ENCODE results near the gene OBSCN. TPM values are rescaled to one million over a fixed set of nuclear protein-coding genes. Genes with fewer than 3 reads are reported as not detected.
A peak's percentile ranks its signal among the peaks of the same experiment; 100 is the strongest.

The OBSCN gene
- total and polyA plus RNA-seq, 7 donors, result 0.92 to 21.0 (median 13.1) TPM

DNA sequence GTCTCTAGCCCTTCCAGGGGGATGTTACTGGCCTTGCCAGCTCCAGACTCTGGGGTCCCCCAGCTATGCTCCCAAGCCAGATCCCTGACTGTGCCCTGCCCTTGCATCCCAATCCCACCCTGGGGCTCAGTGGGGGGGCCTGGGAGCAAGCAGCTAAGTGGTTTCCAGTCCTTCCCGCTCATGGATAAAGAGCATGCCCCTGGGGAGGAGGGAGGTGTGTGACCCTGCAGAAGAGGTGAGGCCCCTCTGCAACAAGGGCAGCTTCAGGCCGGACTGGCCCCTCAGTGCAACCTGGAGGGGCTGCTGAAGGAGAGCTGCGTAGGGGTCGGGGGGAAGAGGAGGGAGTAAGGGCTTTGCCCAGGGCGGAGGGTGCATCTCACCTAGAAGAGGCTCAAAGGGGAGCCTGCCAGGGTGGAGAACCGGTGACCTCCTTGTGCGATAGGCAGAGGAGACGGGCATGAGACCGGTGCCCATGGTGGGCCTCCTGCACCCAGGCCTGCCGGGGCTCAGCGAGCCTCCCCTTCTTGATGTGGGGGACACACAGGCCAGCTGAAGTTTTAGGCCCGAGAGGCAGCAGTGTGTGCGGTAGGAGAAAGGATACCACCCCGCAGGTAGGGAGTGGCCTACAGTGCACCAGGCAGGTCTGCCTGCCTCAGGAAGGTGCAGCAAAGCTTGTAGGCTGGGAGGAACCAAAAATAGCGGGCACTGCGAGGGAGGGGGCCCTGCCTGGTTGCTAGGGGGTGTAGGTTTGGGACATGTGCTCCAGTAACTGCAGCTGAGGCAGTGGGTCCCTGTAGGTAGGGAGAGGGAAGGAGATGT is 3.1 kb downstream of the OBSCN start:
- Histone ChIP-seq H3K27me3 (peaks cover 12 to 38% (median 26%) of the 10 kb centered on the region in 3 donors), H3K9me3 (no peaks in the 10 kb centered on the region), H3K4me3 (no peak overlapping the region), H3K27ac (no peak overlapping the region), H3K4me1 (peaks cover 0 to 22% (median 19%) of the 10 kb centered on the region in 4 donors), H3K36me3 (no peaks in the 10 kb centered on the region)
- DNase-seq, result no peak
- TF ChIP-seq POLR2AphosphoS5 (IDR thresholded peaks at IDR 0.05) (no peak), POLR2A (IDR thresholded peaks at IDR 0.05) (no peak), EP300 (IDR thresholded peaks at IDR 0.05) (no peak)
- TF ChIP-seq, protein P1, sequence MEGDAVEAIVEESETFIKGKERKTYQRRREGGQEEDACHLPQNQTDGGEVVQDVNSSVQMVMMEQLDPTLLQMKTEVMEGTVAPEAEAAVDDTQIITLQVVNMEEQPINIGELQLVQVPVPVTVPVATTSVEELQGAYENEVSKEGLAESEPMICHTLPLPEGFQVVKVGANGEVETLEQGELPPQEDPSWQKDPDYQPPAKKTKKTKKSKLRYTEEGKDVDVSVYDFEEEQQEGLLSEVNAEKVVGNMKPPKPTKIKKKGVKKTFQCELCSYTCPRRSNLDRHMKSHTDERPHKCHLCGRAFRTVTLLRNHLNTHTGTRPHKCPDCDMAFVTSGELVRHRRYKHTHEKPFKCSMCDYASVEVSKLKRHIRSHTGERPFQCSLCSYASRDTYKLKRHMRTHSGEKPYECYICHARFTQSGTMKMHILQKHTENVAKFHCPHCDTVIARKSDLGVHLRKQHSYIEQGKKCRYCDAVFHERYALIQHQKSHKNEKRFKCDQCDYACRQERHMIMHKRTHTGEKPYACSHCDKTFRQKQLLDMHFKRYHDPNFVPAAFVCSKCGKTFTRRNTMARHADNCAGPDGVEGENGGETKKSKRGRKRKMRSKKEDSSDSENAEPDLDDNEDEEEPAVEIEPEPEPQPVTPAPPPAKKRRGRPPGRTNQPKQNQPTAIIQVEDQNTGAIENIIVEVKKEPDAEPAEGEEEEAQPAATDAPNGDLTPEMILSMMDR (IDR thresholded peaks at IDR 0.05), result no peak
- intact Hi-C loops (cut with DNase I), result loop anchor here (5.0 to 10.0 kb wide), 2 partner anchors 76 to 196 kb away; partner anchors contain the start of gene TRIM11
- whole genome bisulfite sequencing, 2 donors, result 82 to 89% methylated on average over 16 of the region's 16 CpGs

DNA sequence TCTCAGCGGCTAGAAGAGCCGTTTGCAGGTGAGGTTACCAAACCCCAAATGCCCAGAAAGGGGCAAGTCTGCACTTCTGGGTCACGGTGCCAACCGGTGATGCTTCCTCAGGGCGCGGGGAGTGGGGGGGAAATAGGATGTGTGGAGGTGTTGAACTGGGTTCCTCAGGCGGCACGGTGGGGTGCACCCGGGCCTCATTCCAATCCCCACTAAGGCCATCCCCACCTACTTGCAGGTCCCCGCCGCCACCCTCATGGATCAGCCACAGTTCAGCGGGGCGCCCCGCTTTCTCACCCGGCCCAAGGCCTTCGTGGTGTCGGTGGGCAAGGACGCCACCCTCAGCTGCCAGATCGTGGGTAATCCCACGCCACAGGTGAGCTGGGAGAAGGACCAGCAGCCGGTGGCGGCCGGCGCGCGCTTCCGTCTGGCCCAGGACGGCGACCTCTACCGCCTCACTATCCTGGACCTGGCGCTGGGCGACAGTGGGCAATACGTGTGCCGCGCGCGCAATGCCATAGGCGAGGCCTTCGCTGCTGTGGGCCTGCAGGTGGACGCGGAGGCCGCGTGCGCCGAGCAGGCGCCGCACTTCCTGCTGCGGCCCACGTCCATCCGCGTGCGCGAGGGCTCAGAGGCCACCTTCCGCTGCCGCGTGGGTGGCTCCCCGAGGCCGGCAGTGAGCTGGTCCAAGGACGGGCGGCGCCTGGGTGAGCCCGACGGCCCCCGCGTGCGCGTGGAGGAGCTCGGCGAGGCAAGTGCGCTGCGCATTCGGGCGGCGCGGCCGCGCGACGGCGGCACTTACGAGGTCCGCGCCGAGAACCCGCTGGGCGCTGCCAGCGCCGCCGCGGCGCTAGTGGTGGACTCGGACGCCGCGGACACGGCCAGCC is 3.9 kb downstream of the OBSCN start:
- Histone ChIP-seq H3K4me1 (peaks cover 0 to 22% (median 19%) of the 10 kb centered on the region in 4 donors), H3K27me3 (peaks cover 12 to 38% (median 26%) of the 10 kb centered on the region in 3 donors), H3K9me3 (no peaks in the 10 kb centered on the region), H3K27ac (no peak overlapping the region), H3K4me3 (peak overlapping the region in 1 of 4 donors; percentile 49), H3K36me3 (no peaks in the 10 kb centered on the region)
- no peak for TF ChIP-seq POLR2AphosphoS5 (IDR thresholded peaks at IDR 0.05)
- no peak for DNase-seq
- WGBS, 2 donors, result 85 to 94% methylated on average over 96 of the region's 96 CpGs
- intact Hi-C loops (cut with DNase I), result loop anchor here (5.0 to 10.0 kb wide), 2 partner anchors 77 to 196 kb away; partner anchors contain the start of gene TRIM11

DNA sequence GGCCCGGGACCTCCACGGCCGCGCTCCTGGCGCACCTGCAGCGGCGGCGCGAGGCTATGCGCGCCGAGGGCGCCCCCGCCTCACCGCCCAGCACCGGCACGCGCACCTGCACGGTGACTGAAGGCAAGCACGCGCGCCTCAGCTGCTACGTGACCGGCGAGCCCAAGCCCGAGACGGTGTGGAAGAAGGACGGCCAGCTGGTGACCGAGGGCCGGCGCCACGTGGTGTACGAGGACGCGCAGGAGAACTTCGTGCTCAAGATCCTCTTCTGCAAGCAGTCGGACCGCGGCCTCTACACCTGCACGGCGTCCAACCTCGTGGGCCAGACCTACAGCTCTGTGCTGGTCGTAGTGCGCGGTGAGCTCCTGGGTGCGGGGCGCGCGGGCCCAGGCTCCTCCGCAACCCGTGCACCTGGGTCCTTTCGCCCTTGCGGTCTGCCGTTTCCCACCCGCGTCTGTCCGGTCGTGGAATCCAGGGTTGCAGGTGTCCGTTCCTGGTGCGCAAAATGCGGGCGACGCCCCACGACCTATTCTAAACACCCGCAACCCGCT is 4.6 kb downstream of the OBSCN start:
- Histone ChIP-seq H3K4me1 (peaks cover 0 to 22% (median 19%) of the 10 kb centered on the region in 4 donors), H3K4me3 (peak overlapping the region in 3 of 4 donors; percentile 31 to 52 (median 49)), H3K36me3 (no peaks in the 10 kb centered on the region), H3K9me3 (no peaks in the 10 kb centered on the region), H3K27me3 (peaks cover 12 to 38% (median 26%) of the 10 kb centered on the region in 3 donors), H3K27ac (no peak overlapping the region)
- WGBS, 2 donors, result 30 to 59% methylated on average over 66 of the region's 66 CpGs
- intact Hi-C loops (cut with DNase I), result loop anchor here (5.0 to 10.0 kb wide), 2 partner anchors 78 to 195 kb away; partner anchors contain the start of gene TRIM11
- no peak for DNase-seq
- TF ChIP-seq POLR2A (IDR thresholded peaks at IDR 0.05) (no peak), POLR2AphosphoS5 (IDR thresholded peaks at IDR 0.05) (no peak), EP300 (IDR thresholded peaks at IDR 0.05) (no peak)
- TF ChIP-seq, protein P1 (IDR thresholded peaks at IDR 0.05), result no peak

DNA sequence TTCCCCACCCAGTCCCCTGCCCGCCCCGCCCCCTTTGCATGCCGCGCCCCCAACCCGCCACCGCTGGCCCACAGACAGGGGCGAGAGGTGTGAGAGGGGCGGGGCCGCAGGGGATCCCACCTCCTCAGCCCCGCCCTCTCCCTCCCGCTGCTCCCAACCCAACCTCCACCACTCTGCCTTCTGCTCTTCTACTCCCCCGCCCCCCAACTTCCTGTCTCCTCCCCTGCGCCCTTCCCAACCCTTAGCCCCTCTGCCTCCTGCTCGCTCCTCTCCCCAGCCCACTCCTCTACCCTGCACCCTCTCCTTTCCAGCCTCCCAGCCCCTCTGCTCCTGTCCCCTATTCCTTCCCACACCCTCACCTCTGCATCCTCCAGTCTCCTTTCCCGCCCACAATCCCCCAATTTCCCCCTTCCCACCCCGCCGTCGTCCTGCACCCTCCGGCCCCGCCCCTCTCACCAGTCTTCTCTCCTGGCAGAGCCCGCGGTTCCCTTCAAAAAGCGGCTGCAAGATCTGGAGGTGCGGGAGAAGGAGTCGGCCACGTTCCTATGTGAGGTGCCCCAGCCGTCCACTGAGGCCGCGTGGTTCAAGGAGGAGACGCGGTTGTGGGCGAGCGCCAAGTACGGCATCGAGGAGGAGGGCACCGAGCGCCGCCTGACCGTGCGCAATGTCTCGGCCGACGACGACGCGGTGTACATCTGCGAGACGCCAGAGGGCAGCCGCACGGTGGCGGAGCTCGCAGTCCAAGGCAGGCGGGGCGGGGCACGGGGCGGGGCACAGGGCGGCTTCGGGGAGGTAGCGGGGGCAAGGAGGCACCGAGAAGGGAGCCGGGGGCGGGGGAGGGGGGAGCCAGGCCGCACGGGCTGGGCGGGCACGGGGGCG is 5.4 kb downstream of the OBSCN start:
- 1 to 2% methylated on average over 67 of the region's 67 CpGs for WGBS, 2 donors

More for the DNA sequence above, 5.4 kb downstream of the OBSCN start:
- Histone ChIP-seq H3K36me3 (no peaks in the 10 kb centered on the region), H3K4me3 (peak overlapping the region; percentile 31 to 52 (median 42)), H3K9me3 (no peaks in the 10 kb centered on the region), H3K27ac (peak overlapping the region in 1 of 4 donors; percentile 15), H3K27me3 (peaks cover 12 to 36% (median 24%) of the 10 kb centered on the region in 3 donors), H3K4me1 (peaks cover 0 to 22% (median 19%) of the 10 kb centered on the region in 4 donors)
- intact Hi-C loops (cut with DNase I), result loop anchor here (1.0 to 10.0 kb wide), 3 partner anchors 62 to 194 kb away; partner anchors contain the start of gene TRIM11
- peak; percentile 90 for DNase-seq
- TF ChIP-seq, protein P1 (IDR thresholded peaks at IDR 0.05), result peak in 3 of 4 experiments; percentile 20 to 62 (median 32)
- peak in 1 of 4 donors; percentile 8 for TF ChIP-seq POLR2AphosphoS5 (IDR thresholded peaks at IDR 0.05)
- TF ChIP-seq EP300 (IDR thresholded peaks at IDR 0.05), result no peak
- no peak for TF ChIP-seq POLR2A (IDR thresholded peaks at IDR 0.05)

Data from sigmoid colon (tissue), 7 donors.